Esophagus muscularis mucosa (tissue), 3 donors: Measurements from ENCODE around the gene C16orf96.

Experiments used
- POLR2A ChIP-seq: fragments of 450-650 bp; IDR thresholded peaks from one replicate; pipeline ENCODE4 v1.6.1; 2017; ENCODE audit warnings: antibody characterized with exemption, moderate library complexity, mild to moderate bottlenecking, low read depth
- POLR2AphosphoS5 ChIP-seq, 2 donors: sonication (generic); formaldehyde crosslinking; IDR thresholded peaks; one replicate each; pipeline ENCODE4 v1.6.1; 2017; ENCODE audit warnings: antibody characterized with exemption in 2 of 2
- TF ChIP-seq, protein P1 (sequence below), 3 experiments: fragments of 200-600 bp in 2 of 3; fragments of 450-650 bp in 1 of 3; sonication (generic) in 2 of 3; IDR thresholded peaks; one replicate each; pipeline ENCODE4 v1.5.1; 2017 to 2019; ENCODE audit warnings: antibody characterized with exemption in 3 of 3, mild to moderate bottlenecking in 2 of 3, moderate library complexity in 1 of 3

DNA sequence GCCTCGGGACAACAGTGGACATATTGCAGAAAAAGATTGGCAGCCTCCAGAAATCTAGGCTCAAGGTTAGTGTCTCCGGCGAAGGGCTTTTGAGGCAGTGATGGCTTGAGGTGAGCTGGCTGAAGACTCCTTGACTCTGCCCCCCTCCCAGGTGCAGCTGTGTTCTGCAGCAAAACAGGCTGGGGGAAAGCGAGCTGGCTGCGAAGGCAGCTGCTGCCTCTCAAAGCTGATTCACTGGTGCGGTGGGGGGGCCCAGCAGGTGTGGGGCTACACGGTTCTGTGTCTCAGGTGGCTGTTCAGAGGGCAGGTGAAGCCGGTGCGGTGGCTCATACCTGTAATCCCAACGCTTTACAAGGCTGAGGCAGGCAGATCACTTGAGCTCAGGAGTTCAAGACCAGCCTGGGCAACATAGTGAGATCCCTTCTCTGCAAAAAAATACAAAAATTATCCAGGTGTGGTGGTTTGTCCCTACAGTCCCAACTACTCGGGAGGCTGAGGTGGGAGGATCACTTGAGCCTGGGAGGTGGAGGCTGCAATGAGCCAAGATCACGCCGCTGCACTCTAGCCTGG, 22.9 kb downstream of the C16orf96 start:
- TF ChIP-seq POLR2A (no peak), POLR2AphosphoS5 (IDR thresholded peaks at IDR 0.05) (no peak)
- TF ChIP-seq, protein P1, sequence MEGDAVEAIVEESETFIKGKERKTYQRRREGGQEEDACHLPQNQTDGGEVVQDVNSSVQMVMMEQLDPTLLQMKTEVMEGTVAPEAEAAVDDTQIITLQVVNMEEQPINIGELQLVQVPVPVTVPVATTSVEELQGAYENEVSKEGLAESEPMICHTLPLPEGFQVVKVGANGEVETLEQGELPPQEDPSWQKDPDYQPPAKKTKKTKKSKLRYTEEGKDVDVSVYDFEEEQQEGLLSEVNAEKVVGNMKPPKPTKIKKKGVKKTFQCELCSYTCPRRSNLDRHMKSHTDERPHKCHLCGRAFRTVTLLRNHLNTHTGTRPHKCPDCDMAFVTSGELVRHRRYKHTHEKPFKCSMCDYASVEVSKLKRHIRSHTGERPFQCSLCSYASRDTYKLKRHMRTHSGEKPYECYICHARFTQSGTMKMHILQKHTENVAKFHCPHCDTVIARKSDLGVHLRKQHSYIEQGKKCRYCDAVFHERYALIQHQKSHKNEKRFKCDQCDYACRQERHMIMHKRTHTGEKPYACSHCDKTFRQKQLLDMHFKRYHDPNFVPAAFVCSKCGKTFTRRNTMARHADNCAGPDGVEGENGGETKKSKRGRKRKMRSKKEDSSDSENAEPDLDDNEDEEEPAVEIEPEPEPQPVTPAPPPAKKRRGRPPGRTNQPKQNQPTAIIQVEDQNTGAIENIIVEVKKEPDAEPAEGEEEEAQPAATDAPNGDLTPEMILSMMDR (IDR thresholded peaks at IDR 0.05), result no peak
